PFSK-1 (cell line): Measurements from ENCODE around the gene DPF3.

ENCODE experiments used
- FOXP2 ChIP-seq: optimal IDR thresholded peaks from 2 replicates; pipeline ENCODE3; 2011; ENCODE audit warnings: borderline replicate concordance, control low read depth, inconsistent platforms; ENCODE audit not compliant: insufficient read depth; ENCODE audit errors: extremely low read length, extremely low read depth
- POLR2AphosphoS5 ChIP-seq: IDR thresholded peaks from 2 replicates; pipeline ENCODE4 v1.6.1; 2012; ENCODE audit warnings: low read depth, mild to moderate bottlenecking, control low read depth, low read length, moderate library complexity
- SIN3A ChIP-seq: IDR thresholded peaks from 2 replicates; pipeline ENCODE4 v1.6.1; 2012; ENCODE audit warnings: mild to moderate bottlenecking, low read length, moderate library complexity, borderline replicate concordance; ENCODE audit not compliant: insufficient read depth
- TAF1 ChIP-seq: IDR thresholded peaks from 2 replicates; pipeline ENCODE4 v1.6.1; 2012; ENCODE audit warnings: low read length, control low read depth, borderline replicate concordance; ENCODE audit not compliant: insufficient read depth
- TF ChIP-seq, protein P1 (sequence below), 2 experiments: IDR thresholded peaks; 2 replicates each; pipeline versions ENCODE4 v1.6.1 to v1.8.0; 2011 to 2012; ENCODE audit warnings: low read depth in 2 of 2, low read length in 2 of 2, control low read depth in 1 of 2, inconsistent platforms in 1 of 2, mild to moderate bottlenecking in 1 of 2, moderate library complexity in 1 of 2; ENCODE audit not compliant: insufficient read depth in 1 of 2

DPF3 gene

DNA sequence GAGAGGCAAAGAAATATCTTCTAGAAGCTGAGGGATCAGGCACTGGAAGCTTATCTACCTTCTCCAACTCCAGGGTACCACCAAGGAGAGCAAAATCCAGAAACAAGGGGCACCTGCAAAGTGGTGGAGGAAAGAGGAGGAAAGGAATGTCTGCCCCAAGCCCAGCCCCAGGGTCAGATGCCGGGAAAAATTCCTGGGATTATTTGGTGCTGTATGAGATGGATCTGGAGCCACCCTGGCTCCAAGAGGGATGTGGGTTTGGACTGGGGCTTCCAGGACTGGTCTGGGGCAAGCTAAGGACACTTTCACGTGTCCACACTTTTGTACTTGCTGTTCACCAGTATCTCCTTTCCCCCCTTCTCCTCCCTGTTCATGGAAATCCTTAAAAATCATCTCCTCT is 69.8 kb downstream of the DPF3 start:
- TF ChIP-seq SIN3A: no peak
- no peak for TF ChIP-seq FOXP2
- TF ChIP-seq, protein P1, sequence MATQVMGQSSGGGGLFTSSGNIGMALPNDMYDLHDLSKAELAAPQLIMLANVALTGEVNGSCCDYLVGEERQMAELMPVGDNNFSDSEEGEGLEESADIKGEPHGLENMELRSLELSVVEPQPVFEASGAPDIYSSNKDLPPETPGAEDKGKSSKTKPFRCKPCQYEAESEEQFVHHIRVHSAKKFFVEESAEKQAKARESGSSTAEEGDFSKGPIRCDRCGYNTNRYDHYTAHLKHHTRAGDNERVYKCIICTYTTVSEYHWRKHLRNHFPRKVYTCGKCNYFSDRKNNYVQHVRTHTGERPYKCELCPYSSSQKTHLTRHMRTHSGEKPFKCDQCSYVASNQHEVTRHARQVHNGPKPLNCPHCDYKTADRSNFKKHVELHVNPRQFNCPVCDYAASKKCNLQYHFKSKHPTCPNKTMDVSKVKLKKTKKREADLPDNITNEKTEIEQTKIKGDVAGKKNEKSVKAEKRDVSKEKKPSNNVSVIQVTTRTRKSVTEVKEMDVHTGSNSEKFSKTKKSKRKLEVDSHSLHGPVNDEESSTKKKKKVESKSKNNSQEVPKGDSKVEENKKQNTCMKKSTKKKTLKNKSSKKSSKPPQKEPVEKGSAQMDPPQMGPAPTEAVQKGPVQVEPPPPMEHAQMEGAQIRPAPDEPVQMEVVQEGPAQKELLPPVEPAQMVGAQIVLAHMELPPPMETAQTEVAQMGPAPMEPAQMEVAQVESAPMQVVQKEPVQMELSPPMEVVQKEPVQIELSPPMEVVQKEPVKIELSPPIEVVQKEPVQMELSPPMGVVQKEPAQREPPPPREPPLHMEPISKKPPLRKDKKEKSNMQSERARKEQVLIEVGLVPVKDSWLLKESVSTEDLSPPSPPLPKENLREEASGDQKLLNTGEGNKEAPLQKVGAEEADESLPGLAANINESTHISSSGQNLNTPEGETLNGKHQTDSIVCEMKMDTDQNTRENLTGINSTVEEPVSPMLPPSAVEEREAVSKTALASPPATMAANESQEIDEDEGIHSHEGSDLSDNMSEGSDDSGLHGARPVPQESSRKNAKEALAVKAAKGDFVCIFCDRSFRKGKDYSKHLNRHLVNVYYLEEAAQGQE (IDR thresholded peaks at IDR 0.05; ENCODE audit: insufficient read depth in 1 of 2, low read depth in 2 of 2, low read length in 2 of 2): no peak
- no peak for TF ChIP-seq TAF1
- no peak for TF ChIP-seq POLR2AphosphoS5

DNA sequence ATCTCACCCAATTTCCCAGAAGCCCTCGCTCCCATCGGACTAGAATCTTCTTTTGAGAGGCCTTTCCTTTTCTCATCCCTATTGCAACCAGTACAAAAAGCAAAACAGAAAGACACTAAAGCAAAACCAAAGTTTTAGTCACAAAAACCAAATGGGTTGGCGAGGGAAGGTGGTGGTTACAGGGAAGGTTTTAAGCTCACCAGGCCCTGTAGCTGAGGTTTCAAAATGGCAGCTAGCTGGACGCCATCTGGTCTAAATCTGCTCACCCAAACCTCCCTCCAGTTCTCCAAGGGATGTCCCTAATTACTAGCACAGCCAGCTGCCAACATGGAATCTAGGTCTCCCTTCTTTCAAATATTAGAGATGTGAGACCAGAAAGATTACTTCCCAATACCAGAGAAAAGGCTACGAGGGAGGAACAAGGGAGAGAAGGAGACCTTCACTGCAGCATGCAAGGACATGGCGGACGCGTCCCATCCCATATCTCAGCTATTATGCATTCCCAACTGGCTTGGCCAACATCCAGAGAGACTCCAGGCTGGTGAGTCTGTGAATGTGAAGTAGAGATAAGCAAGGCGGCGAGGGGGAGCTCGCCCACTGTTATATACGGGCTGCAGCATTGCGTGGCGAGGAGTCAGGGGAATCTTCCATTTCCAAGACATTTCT is 70.8 kb downstream of the DPF3 start:
- no peak for TF ChIP-seq POLR2AphosphoS5

DNA sequence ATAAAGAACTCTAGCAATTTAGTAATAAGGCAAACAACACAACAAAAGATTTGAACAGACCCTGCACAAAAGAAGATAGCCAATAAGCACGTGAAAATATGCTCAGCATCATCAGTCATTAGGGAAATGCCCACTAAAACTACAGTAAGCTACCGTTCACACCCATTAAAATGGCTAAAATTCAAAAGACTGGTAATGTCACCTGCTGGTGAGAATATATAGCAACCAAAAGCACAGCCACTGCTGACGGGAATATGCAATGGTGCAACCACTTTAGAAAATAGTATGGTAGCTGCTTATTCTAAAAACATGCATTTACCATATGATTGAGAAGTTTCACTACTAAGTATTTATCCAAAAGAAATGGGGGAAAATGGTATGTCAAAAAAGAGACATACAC is 74.9 kb downstream of the DPF3 start:
- TF ChIP-seq, protein P1 (IDR thresholded peaks at IDR 0.05; ENCODE audit: insufficient read depth in 1 of 2, low read depth in 2 of 2, low read length in 2 of 2): no peak
- no peak for TF ChIP-seq POLR2AphosphoS5
- no peak for TF ChIP-seq TAF1
- TF ChIP-seq FOXP2: no peak
- TF ChIP-seq SIN3A: no peak

DNA sequence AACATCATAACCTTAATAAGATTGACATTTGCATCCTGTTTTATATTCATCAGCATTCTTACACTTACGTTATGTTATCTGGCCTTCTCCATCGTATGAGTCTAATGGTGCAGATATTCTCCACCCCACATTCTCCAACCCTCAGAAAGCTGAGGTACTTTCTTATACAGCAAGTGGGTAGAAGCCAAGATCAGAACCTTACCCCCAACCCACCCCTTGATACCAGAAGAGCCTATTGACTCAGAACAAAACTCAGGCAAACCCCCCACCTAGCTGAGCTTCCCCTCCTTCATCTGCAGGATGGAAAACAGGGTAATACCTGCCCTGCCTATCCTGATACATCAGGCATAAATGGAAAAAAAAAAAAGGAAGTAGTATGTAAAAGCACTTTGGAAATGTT is 77.6 kb downstream of the DPF3 start:
- no peak for TF ChIP-seq FOXP2
- TF ChIP-seq POLR2AphosphoS5: no peak
- no peak for TF ChIP-seq SIN3A
- TF ChIP-seq TAF1: no peak
- TF ChIP-seq, protein P1 (IDR thresholded peaks at IDR 0.05; ENCODE audit: insufficient read depth in 1 of 2, low read depth in 2 of 2, low read length in 2 of 2): no peak

DNA sequence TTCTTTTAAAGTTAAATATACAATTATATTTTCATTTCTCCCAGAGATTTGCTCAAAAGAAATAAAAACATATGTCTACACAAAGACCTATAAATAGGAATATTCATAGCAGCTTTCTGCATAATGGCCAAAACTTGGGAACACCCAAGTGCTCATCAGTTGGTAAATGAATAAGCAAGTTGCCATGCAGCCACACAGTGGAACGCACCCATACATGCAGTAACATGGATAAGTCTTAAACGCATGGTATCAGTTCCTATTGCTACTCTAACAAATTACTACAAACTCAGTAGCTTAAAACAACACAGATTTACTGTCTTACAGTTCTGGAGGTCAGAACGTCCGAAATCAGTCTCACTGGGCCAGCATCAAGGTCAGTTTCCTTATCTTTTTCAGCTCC is 78.5 kb downstream of the DPF3 start:
- TF ChIP-seq SIN3A: no peak
- TF ChIP-seq TAF1: no peak
- no peak for TF ChIP-seq FOXP2
- TF ChIP-seq, protein P1 (IDR thresholded peaks at IDR 0.05; ENCODE audit: insufficient read depth in 1 of 2, low read depth in 2 of 2, low read length in 2 of 2): no peak
- no peak for TF ChIP-seq POLR2AphosphoS5
